Measurements from ENCODE around the gene DGKI.

The DGKI gene

DNA sequence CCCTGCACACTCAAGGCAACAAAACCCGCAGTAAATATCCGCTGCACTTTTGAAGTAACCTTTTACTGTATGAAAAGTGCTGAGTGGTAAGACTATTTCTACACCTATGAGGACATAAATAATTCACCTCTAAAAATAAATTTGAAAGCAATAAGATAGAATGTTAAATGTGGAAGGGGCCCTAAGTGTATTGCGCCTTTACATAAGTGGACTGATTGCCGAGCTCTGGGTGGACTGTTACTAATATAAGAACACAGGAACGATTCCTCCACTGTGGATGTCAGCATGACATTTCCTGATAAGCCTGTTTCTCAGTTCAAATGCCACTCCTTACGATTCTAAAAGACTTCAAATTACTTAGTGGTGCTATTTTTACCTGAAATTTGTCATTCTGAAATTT is 311.2 kb downstream of the DGKI start:
- DNase-seq (ENCODE audit: low spot score): no peak

DNA sequence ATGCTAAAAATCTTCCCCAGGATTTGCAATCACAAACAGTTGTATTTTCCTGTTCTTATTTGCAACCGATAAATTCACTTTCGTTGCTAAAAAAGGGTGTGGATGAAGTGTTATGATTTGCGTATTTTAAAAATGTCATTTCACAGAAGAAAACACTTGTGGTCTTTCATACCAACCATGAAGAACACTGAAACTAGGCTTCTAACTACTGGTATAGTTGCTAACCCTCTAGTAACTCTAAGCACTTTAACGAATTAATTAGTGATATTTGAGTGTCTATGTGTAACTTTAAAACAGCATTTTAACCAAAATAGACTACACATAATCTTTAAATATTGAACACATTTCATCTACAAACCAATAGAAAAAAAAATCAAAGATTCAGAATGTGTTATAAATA is 315.1 kb downstream of the DGKI start:
- DNase-seq (ENCODE audit: low spot score): no peak

DNA sequence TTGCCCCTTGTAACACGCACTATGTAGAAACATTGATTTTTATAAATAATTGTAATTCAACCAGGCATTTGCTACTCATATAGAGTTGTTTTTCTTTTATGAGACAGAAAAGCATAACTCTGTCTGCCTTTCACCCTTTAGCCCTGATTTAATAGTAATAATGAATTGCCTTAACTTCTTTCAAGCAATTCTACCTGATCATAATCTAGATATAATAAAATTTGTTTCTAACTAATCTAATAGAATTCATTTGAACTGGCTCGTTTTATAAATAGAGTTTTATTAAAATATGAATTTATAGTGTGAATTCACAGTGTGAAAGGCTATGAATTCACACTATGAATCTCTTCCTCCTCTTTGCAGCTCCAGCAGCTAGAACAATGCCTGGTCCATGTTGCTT is 319.1 kb downstream of the DGKI start:
- no peak for DNase-seq (ENCODE audit: low spot score)

DNA sequence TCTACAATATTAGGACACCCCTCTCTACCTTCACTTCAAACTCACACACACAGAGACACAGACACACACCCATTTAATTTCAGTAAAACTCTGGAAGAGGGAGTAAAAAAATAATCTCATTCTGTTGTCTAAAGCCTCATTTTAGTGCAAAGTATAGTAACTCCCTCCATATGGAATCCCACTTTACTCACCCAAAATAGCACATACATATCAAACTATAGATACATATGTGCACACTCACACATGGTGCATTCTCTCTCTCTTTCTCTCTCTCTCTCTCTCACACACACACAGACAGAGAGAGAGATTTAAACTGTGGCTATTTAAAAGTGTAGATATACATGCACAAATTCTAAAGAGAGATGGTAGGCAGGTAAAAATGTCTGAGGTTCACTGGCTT is 323.6 kb downstream of the DGKI start:
- DNase-seq (ENCODE audit: low spot score): no peak

- DNase-seq (ENCODE audit: low spot score): no peak
Observed at GRCh38 chr7:137521451-137521850, 325.3 kb downstream of the DGKI start.

- no peak for DNase-seq (ENCODE audit: low spot score)
Observed at GRCh38 chr7:137519947-137520346, 326.8 kb downstream of the DGKI start.

DNA sequence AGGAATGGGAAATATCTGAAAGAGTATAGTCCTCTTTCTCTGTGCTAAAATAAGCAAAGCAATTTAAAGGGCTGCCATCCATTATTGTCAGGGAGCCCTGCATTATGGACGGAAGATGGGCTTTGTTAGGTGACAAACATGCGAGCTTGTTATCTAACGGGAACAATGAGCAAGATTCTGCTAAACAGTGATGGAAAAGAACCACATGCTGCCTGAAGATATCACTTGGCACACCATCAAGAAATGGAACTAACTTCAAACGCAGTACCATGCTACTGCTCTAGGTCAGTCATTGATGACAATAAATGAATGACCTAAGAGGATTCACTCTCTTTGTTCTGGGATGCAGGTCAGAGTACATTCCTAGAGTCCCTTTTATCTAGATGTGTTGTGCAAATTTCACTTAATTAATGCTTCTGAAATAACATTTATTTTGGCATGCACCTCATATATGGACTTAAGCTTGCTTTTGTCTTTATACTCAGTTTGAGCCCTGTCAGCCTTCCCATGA is 327.5 kb downstream of the DGKI start:
- DNase-seq (ENCODE audit: low spot score): no peak

- no peak for DNase-seq (ENCODE audit: low spot score)
Observed at GRCh38 chr7:137513091-137513490, 333.7 kb downstream of the DGKI start.

- DNase-seq (ENCODE audit: low spot score): no peak
Observed at GRCh38 chr7:137507096-137507495, 339.7 kb downstream of the DGKI start.

DNA sequence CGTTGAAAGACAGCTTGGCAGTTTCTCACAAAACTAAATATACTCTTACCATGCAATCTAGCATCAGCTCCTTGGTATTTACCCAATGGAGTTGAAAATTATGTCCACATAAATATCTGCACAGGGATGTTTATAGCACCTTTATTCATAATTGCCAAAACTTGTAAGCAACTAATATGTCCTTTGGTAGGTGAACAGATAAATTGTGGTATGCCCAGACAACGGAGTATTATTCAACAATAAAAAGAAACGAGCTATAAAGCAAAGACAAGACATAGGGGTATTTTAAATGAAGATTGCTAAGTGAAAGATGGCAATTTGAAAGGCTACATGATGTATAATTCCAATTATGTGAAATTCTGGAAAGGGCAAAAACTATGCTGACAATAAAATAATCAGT is 340.7 kb downstream of the DGKI start:
- no peak for DNase-seq (ENCODE audit: low spot score)

GRCh38 chr7:137501562-137501961 is 345.2 kb downstream of the DGKI start:
- no peak for DNase-seq (ENCODE audit: low spot score)

DNA sequence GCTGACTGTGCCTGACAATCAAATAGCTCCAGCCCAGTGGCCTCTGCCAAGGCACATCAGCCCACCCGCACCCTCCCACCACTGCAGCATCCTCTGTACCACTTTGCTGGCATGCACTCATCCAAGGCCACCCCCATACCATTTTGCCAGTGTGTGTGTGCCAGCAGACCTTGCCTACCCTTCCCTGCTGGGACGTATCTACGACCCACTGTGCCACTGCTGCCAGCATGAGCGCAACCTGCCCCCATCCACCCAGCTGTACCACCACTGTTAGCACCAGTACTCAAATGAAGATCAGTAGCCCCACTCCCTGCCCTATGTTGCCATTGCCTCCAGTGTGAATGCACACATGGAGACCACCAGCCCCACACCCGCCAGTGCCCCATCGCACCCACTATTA is 353.9 kb downstream of the DGKI start:
- DNase-seq (ENCODE audit: low spot score): no peak

- DNase-seq (ENCODE audit: low spot score): no peak
Observed at GRCh38 chr7:137489880-137490279, 356.9 kb downstream of the DGKI start.

DNA sequence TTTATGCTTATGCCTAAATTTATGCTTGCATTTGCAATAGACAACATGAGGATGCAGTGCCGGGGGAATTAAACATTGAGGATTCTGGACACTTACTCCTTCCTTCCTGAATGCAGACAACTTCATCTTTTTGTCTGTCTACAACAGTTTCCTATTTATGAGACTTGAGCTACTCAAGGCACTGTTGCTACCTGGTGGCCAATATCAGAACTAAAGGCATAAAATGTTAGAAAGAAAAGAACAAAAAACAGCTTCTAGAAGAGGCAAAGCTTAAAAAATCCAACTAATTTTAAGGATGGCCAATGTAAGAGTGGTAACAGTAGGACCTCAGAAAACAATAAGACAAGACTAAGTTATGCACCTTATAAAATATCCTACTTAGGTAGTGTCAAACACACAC is 358.7 kb downstream of the DGKI start:
- DNase-seq (ENCODE audit: low spot score): no peak

- no peak for DNase-seq (ENCODE audit: low spot score)
Observed at GRCh38 chr7:137485818-137486217, 361.0 kb downstream of the DGKI start.

DNA sequence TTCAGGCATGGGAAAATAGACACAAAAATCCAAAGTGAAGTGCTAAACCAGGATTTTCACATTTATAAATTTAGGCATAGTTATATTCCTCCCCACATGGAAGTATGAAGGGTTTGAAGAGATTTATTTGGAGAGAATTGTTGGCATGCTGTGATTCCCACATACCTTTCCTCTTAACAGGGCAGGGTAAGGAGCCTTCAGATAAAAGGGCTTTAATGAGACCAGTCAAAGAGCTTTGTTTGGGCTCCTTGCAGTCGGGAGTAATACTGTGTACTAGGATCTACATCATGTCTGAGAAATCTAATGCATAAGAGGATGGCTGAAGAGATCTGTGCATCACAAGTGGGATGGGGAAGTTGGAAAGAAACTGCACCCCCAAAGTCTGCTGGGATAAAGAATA is 362.4 kb downstream of the DGKI start:
- DNase-seq (ENCODE audit: low spot score): no peak

DNA sequence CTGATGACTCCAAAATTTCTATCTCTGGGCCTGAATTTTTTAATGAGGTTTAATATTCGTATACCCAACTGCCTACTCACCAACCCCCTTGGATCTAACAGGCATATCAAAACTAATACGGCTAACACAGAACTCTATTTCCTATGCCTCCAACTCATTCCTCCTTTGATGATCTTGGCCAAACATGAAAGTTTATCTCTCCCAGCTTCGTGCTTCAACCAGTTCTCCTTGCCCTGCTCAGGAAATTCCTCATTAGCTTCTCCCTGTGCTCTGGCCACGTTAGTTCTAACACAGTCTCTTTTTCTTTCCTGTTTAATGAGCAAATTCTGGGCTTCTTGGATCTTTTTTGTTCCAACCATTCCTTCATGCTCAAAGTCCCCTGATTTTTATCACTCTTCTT is 364.3 kb downstream of the DGKI start:
- no peak for DNase-seq (ENCODE audit: low spot score)

GRCh38 chr7:137480824-137481365 is 365.9 kb downstream of the DGKI start:
- no peak for DNase-seq (ENCODE audit: low spot score)

DNA sequence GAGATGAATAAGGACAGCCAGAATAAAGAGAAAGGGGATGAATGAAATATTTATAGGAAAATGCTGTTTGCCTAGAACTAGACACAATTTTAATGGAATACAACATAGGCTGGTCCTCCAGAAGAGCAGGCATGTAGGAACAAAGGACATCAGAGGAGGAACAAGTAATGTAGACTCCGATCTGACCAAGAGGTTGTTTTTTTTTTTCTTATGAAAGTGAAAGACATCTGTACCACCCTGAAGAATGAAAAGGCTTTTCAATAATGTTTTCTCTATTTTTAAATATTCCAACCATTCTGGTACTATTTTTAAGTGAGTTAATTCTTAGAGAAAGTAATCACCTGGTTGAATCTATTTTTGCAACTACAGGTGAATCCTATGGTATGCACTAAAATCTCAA is 366.4 kb downstream of the DGKI start:
- DNase-seq (ENCODE audit: low spot score): no peak

- peak; percentile 21 for DNase-seq (ENCODE audit: low spot score)
Observed at GRCh38 chr7:137476937-137477336, 369.8 kb downstream of the DGKI start.

DNA sequence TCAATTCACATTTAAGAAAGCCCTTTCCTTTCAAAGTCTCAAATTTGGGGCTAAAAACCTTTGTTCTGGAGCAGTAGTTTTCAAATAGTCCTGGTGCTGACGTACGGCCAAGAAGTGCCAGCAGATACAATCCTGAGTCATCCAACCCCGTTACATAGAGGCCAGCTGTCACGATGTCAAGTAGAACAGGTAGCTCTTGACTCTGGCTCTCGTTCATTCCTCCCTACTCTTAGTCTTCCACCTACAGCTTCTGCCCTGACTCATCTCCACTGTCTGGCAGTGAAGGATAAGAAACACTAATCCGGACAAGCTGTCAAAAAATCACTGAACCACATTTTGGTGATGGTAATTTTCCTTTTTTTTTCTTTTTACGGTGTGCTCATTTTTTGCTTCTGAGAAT is 370.8 kb downstream of the DGKI start:
- DNase-seq (ENCODE audit: low spot score): no peak

DNA sequence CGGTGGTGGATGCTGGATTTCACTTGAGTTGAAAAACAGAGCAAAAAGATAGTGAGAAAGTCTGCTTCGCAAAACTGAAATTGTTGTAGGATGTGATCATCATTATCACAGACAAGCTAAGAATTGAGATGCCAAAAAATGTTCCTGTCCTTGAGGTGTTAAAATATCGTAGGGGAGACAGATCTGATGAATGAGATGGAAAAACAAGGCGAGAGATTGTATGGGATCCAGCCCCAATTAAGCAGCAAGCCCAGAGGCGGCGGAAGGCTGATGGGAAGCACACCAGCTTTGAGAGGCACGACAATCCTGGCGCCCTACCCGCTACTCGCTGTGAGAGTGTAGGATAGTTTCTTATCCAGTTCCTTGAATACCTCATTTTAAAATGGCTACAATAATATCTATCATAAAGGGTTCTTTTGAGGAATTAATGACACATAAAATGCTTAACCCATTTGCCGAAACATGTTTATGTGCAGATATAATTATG is 372.2 kb downstream of the DGKI start:
- DNase-seq (ENCODE audit: low spot score): no peak

- DNase-seq (ENCODE audit: low spot score): no peak
Observed at GRCh38 chr7:137471128-137471527, 375.6 kb downstream of the DGKI start.

DNA sequence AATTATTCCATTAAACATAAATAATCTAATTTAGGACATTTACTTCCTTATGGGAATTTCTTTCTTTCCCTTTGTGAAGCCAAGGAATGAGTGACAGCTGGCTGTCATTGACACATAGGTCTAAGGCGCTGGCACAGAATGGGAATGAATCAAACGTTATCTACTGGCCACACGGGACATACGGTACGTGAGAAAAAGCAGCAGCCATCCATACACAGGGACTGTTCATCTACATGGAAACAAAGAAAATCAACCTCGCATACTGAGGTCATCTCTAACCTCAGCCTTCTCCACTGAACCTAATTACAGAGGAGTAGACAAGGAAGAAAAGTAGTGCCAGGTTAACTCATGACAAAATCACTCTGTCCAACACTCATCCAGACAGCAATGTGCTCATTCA is 376.9 kb downstream of the DGKI start:
- no peak for DNase-seq (ENCODE audit: low spot score)

All from hepatic stellate cell (primary cell).